ENCODE measurements around the gene TPST2. TPM values are rescaled to one million over a fixed set of nuclear protein-coding genes. Genes with fewer than 3 reads are reported as not detected.

TPST2 gene
- 19.1 and 19.8 TPM in 2 replicates for polyA plus RNA-seq (2013)

DNA sequence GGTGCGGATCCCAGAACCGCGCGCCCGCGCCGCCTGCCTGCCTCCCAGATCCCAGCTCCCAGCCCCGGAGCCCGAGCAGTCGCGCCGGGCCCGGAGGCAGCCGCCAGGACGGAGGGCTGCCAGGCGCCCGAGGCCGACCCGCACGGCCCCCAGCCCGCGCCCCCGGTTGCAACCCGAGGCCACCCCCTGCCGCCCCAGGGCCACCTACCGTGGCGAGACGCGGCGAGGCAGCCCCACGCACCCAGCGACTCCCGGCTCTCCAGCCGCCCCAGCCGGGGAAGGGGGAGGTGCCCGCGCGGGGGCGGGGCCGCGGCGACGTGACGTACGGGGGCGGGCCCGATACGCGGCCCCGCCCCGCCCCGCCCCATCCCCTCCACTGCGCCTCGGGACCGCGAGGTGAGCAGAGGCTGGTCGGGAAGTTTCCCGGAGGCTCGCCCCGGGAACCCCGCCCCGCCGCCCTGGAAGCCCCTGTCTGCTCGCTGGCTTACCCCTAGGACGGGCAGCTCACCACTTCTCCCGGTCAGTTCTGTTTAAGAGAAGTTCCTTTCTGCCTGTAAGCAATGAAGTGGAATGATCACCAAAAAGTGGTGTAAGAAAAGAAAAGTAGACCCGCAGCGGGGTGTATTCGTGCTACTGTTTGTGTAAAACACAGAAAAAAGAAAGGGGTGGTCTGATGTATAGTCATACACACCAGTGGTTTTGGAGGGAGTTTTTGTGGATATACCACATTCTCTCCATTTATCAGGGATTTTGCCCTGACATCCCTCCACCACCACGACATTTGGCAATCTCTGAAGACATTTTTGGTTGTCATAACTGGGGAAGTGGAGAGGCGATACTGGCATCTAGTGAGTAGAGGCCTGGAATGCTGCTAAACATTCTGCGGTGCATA is at the start of gene TPST2:
TSS of gene TPST2 (minus strand) at position 288 of the 892 bp plus-strand sequence. CDS start 48,502 bp downstream, outside the sequence.
- peak within 1 kb of the TSS; percentile 92 for H3K18ac ChIP-seq (ENCODE audit: low read length)

DNA sequence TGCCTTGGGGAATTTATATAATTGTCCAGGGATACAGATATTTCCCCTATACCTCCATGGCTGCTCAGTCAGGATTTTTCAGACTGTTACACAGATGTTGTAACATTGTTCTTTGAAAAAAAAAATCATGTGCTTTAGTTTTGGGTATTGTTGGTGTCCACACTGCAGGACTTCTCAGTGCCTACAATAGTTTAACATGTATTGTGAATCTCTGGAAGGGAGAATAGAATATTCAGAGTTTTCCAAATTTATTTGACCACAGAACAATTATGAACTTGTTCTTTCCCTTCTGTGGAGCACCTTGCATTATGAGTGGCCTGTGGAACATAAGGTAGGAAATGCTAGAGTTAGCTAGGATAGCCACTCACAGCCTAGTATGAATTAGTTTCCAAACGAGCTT is 46.4 kb upstream of the TPST2 start:
- Histone ChIP-seq H3K79me2 (ENCODE audit: control insufficient read depth, insufficient read depth, low read length, poor library complexity) (no peaks in the 10 kb centered on the region), H2BK120ac (ENCODE audit: insufficient read depth, low read length, poor library complexity) (no peak overlapping the region), H3K4me2 (ENCODE audit: low read length) (no peak overlapping the region), H3K36me3 (ENCODE audit: control insufficient read depth in 1 of 2, insufficient read depth in 2 of 2, low read length in 2 of 2) (no peaks in the 10 kb centered on the region), H3K27ac (ENCODE audit: low read depth, low read length) (no peak overlapping the region), H3K9me3 (ENCODE audit: insufficient read depth, low read depth, low read length) (no peaks in the 10 kb centered on the region), H3K4me3 (ENCODE audit: low read depth, low read length) (no peak overlapping the region), H3K4ac (ENCODE audit: low read depth, low read length) (no peak overlapping the region), H3K9ac (ENCODE audit: low read length) (no peak overlapping the region), H3K23ac (ENCODE audit: low read length) (no peak overlapping the region), H3K79me1 (ENCODE audit: low read length) (no peaks in the 10 kb centered on the region), H2BK12ac (ENCODE audit: low read length) (no peak overlapping the region), H2BK5ac (ENCODE audit: low read depth, low read length, poor library complexity) (no peak overlapping the region), H4K8ac (ENCODE audit: low read depth, low read length) (no peak overlapping the region), H3K27me3 (ENCODE audit: insufficient read depth, low read length) (no peaks in the 10 kb centered on the region), H2AFZ (ENCODE audit: insufficient read depth, low read length, poor library complexity) (no peak overlapping the region), H4K12ac (ENCODE audit: low read depth, low read length) (no peak overlapping the region), H4K91ac (ENCODE audit: low read depth, low read length) (no peak overlapping the region), H2AK5ac (ENCODE audit: low read length) (no peak overlapping the region), H3K14ac (ENCODE audit: low read length) (no peak overlapping the region), H3K4me1 (ENCODE audit: control insufficient read depth in 1 of 2, insufficient read depth in 2 of 2, low read length in 2 of 2) (no peaks in the 10 kb centered on the region), H3K18ac (ENCODE audit: low read length) (no peak overlapping the region)
- WGBS (ENCODE audit: extremely low coverage, insufficient coverage, insufficient read length) = no CpG with 5 or more reads among the region's 1 CpG
- DNase-seq = no peak

More for the DNA sequence above, at the start of gene TPST2:
- Histone ChIP-seq H3K27ac (ENCODE audit: low read depth, low read length) (no peak within 1 kb of the TSS), H3K9ac (ENCODE audit: low read length) (peak within 1 kb of the TSS; percentile 62), H3K9me3 (ENCODE audit: insufficient read depth, low read depth, low read length) (no peaks in the 10 kb centered on the region), H3K4me3 (ENCODE audit: low read depth, low read length) (peak within 1 kb of the TSS; percentile 85), H3K4me2 (ENCODE audit: low read length) (peak within 1 kb of the TSS; percentile 64), H2BK5ac (ENCODE audit: low read depth, low read length, poor library complexity) (peak within 1 kb of the TSS; percentile 68), H2AK5ac (ENCODE audit: low read length) (peak within 1 kb of the TSS; percentile 8), H3K4me1 (ENCODE audit: control insufficient read depth in 1 of 2, insufficient read depth in 2 of 2, low read length in 2 of 2) (peaks cover 0 to 6% of the 10 kb centered on the region in 2 experiments), H4K12ac (ENCODE audit: low read depth, low read length) (peak within 1 kb of the TSS; percentile 81), H3K36me3 (ENCODE audit: control insufficient read depth in 1 of 2, insufficient read depth in 2 of 2, low read length in 2 of 2) (peaks cover 0 to 3% of the 10 kb centered on the region in 2 experiments), H4K8ac (ENCODE audit: low read depth, low read length) (peak within 1 kb of the TSS; percentile 65), H2BK120ac (ENCODE audit: insufficient read depth, low read length, poor library complexity) (peak within 1 kb of the TSS; percentile 52), H4K91ac (ENCODE audit: low read depth, low read length) (peak within 1 kb of the TSS; percentile 78), H3K4ac (ENCODE audit: low read depth, low read length) (peak within 1 kb of the TSS; percentile 46), H3K27me3 (ENCODE audit: insufficient read depth, low read length) (no peaks in the 10 kb centered on the region), H2BK12ac (ENCODE audit: low read length) (no peak within 1 kb of the TSS), H3K23ac (ENCODE audit: low read length) (no peak within 1 kb of the TSS), H3K79me2 (ENCODE audit: control insufficient read depth, insufficient read depth, low read length, poor library complexity) (peaks cover 9% of the 10 kb centered on the region), H2AFZ (ENCODE audit: insufficient read depth, low read length, poor library complexity) (peak within 1 kb of the TSS; percentile 95), H3K14ac (ENCODE audit: low read length) (peak within 1 kb of the TSS; percentile 77), H3K79me1 (ENCODE audit: low read length) (peaks cover 7% of the 10 kb centered on the region)
- DNase-seq = peak; percentile 60 to 85
- no CpG with 5 or more reads among the region's 72 CpGs for WGBS (ENCODE audit: extremely low coverage, insufficient coverage, insufficient read length)

DNA sequence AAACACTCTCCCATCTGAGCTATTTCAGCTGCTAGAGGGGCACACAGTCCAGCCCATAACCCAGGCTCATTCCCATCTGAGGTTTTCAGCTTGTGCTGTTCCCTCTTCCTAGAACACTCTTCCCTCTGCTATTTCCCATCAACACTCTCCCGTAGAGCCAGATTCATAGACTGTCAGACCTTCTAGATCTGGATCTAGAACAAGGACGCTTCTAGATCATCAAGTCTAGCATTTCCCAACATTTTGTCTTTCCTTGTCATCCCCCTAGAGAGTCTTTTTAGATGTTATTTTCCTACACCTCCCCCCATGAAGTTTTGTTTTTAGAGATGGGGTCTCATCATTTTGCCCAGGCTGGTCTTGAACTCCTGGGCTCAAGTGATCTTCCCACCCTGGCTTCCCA is 45.2 kb upstream of the TPST2 start:
- no peak overlapping the region for H4K8ac ChIP-seq (ENCODE audit: low read depth, low read length)
- no peaks in the 10 kb centered on the region for H3K36me3 ChIP-seq (ENCODE audit: control insufficient read depth in 1 of 2, insufficient read depth in 2 of 2, low read length in 2 of 2)
- no peak overlapping the region for H2BK12ac ChIP-seq (ENCODE audit: low read length)
- H3K79me1 ChIP-seq (ENCODE audit: low read length) = no peaks in the 10 kb centered on the region
- H3K14ac ChIP-seq (ENCODE audit: low read length) = no peak overlapping the region
- H4K91ac ChIP-seq (ENCODE audit: low read depth, low read length) = no peak overlapping the region
- H2BK5ac ChIP-seq (ENCODE audit: low read depth, low read length, poor library complexity) = no peak overlapping the region
- H4K12ac ChIP-seq (ENCODE audit: low read depth, low read length) = no peak overlapping the region
- H3K18ac ChIP-seq (ENCODE audit: low read length) = no peak overlapping the region
- H3K4me2 ChIP-seq (ENCODE audit: low read length) = no peak overlapping the region
- no peak for DNase-seq
- no CpG with 5 or more reads among the region's 2 CpGs for WGBS (ENCODE audit: extremely low coverage, insufficient coverage, insufficient read length)
- no peak overlapping the region for H2BK120ac ChIP-seq (ENCODE audit: insufficient read depth, low read length, poor library complexity)
- H3K9ac ChIP-seq (ENCODE audit: low read length) = no peak overlapping the region
- H3K9me3 ChIP-seq (ENCODE audit: insufficient read depth, low read depth, low read length) = no peaks in the 10 kb centered on the region
- no peak overlapping the region for H3K4me3 ChIP-seq (ENCODE audit: low read depth, low read length)
- no peak overlapping the region for H3K4ac ChIP-seq (ENCODE audit: low read depth, low read length)
- H3K27me3 ChIP-seq (ENCODE audit: insufficient read depth, low read length) = no peaks in the 10 kb centered on the region
- no peaks in the 10 kb centered on the region for H3K79me2 ChIP-seq (ENCODE audit: control insufficient read depth, insufficient read depth, low read length, poor library complexity)
- no peak overlapping the region for H3K23ac ChIP-seq (ENCODE audit: low read length)
- H2AFZ ChIP-seq (ENCODE audit: insufficient read depth, low read length, poor library complexity) = no peak overlapping the region
- H3K27ac ChIP-seq (ENCODE audit: low read depth, low read length) = no peak overlapping the region
- no peaks in the 10 kb centered on the region for H3K4me1 ChIP-seq (ENCODE audit: control insufficient read depth in 1 of 2, insufficient read depth in 2 of 2, low read length in 2 of 2)
- H2AK5ac ChIP-seq (ENCODE audit: low read length) = no peak overlapping the region

DNA sequence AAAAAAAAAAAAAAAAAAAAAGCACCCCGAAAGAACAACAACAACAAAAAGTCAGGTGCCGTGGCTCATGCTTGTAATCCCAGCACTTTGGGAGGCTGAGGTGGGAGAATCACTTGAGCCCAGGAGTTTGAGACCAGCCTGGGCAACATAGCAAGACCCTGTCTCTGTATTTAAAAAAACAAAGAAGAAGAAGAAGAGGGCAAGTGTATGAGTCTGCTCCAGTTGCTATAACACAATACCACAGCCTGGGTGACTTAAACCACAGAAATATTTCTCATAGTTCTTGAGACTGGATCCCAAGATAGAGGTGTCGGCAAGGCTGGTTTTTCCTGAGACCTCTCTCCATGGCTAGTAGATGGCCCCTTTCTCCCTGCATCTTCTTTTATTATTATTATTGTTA is 44.3 kb upstream of the TPST2 start:
- no peak overlapping the region for H2AFZ ChIP-seq (ENCODE audit: insufficient read depth, low read length, poor library complexity)
- H3K23ac ChIP-seq (ENCODE audit: low read length) = no peak overlapping the region
- no peak overlapping the region for H4K8ac ChIP-seq (ENCODE audit: low read depth, low read length)
- WGBS (ENCODE audit: extremely low coverage, insufficient coverage, insufficient read length) = no CpG with 5 or more reads among the region's 3 CpGs
- H3K27me3 ChIP-seq (ENCODE audit: insufficient read depth, low read length) = no peaks in the 10 kb centered on the region
- no peak overlapping the region for H3K4me2 ChIP-seq (ENCODE audit: low read length)
- H2BK120ac ChIP-seq (ENCODE audit: insufficient read depth, low read length, poor library complexity) = no peak overlapping the region
- no peak overlapping the region for H2BK5ac ChIP-seq (ENCODE audit: low read depth, low read length, poor library complexity)
- no peak overlapping the region for H2BK12ac ChIP-seq (ENCODE audit: low read length)
- H3K9me3 ChIP-seq (ENCODE audit: insufficient read depth, low read depth, low read length) = no peaks in the 10 kb centered on the region
- H3K79me1 ChIP-seq (ENCODE audit: low read length) = no peaks in the 10 kb centered on the region
- no peak overlapping the region for H3K4me3 ChIP-seq (ENCODE audit: low read depth, low read length)
- no peak for DNase-seq
- H3K36me3 ChIP-seq (ENCODE audit: control insufficient read depth in 1 of 2, insufficient read depth in 2 of 2, low read length in 2 of 2) = no peaks in the 10 kb centered on the region
- no peak overlapping the region for H3K14ac ChIP-seq (ENCODE audit: low read length)
- H3K9ac ChIP-seq (ENCODE audit: low read length) = no peak overlapping the region
- no peaks in the 10 kb centered on the region for H3K79me2 ChIP-seq (ENCODE audit: control insufficient read depth, insufficient read depth, low read length, poor library complexity)
- no peak overlapping the region for H4K91ac ChIP-seq (ENCODE audit: low read depth, low read length)
- H3K18ac ChIP-seq (ENCODE audit: low read length) = no peak overlapping the region
- no peak overlapping the region for H3K27ac ChIP-seq (ENCODE audit: low read depth, low read length)
- H2AK5ac ChIP-seq (ENCODE audit: low read length) = no peak overlapping the region
- no peak overlapping the region for H3K4ac ChIP-seq (ENCODE audit: low read depth, low read length)
- H4K12ac ChIP-seq (ENCODE audit: low read depth, low read length) = no peak overlapping the region
- no peaks in the 10 kb centered on the region for H3K4me1 ChIP-seq (ENCODE audit: control insufficient read depth in 1 of 2, insufficient read depth in 2 of 2, low read length in 2 of 2)

Measured in trophoblast cell (in vitro differentiated cells and primary cell).